Measurements from ENCODE around the gene LIMS2.

Gene LIMS2

DNA sequence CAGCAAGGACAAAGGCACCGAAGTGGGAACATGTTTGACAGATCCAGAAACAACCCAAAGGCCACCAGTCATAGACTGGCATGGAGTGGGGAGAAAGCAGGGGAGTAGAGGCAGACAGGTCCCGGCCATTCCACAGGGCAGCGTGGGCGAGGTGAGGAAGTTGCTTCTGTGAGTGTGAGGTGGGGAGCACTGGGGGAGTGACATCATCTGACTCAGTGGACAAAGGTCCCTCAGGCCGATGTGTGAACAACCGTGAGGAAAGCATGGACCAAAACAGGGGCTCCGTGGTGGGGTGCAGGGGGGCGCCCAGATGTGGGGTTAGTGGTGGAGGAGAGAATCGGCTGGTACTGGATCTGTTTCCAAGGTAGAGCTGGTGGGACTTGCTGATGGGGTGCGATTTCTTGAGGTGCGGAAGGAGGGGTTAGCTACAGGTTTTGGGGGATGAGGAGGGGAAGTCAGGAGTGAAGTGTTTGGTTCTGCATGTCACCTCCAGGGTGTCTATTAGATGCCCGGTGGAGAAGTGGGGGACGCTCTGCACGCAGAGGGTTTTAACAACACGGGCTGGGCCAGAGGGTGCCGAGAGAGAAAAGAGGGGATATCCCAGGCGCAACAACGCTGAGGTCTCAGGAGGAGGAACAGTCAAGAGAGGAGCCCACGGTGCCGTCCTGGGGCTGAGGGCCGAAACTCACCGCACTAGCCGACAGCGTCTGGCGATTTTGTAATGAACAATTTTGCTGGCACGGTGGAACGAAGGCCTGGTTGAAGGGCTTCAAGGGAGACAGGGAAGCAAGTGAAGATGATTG lies 23.4 kb upstream of the LIMS2 start:
- Histone ChIP-seq H3K9me3 (ENCODE audit: insufficient read depth, low read depth, low read length) (no peaks in the 10 kb centered on the region), H3K4me1 (ENCODE audit: insufficient read depth, low read length) (peaks cover 16% of the 10 kb centered on the region), H3K36me3 (ENCODE audit: insufficient read depth, low read length) (no peaks in the 10 kb centered on the region), H3K9ac (ENCODE audit: low read depth, low read length) (no peak overlapping the region), H3K27ac (ENCODE audit: low read depth, low read length) (no peak overlapping the region), H3K4me3 (ENCODE audit: low read length) (no peak overlapping the region), H3K27me3 (ENCODE audit: insufficient read depth, low read length) (peaks cover 3% of the 10 kb centered on the region; the same call in 1 of the 2 replicates)
- 95% methylated on average over 27 of the region's 27 CpGs for WGBS

DNA sequence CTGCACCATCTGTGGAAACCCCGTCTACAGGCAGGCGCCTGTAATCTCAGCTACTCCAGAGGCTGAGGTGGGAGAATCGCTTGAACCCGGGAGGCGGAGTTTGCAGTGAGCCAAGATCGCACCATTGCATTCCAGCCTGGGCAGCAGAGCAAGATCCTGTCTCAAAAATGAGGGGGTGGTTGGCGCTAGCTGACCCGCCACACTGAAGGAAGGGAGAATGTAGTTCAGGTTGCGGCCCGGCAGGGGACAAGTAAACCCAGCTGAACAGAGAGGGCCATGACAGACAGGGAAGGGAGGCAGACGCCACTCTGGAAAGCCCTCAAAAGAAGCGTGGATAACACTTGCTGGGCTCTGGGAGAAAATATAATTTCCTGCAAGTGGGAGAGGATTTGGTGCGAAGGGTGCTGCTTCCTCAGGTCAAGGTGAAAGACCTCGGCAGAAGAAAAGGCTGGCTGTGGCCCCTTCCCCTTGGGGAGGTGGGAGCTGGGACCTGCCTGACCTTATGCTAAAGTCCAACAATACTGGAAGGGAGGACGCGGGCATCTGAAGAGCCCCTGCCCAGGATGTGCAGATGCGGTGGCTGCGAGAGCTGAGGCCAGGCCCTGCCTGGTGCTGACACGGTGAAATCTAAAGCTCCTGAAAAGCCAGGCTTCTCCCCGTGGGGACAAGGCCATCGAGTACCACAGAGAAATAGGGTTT lies 22.3 kb upstream of the LIMS2 start:
- Histone ChIP-seq H3K9me3 (ENCODE audit: insufficient read depth, low read depth, low read length) (no peaks in the 10 kb centered on the region), H3K4me3 (ENCODE audit: low read length) (no peak overlapping the region), H3K9ac (ENCODE audit: low read depth, low read length) (no peak overlapping the region), H3K36me3 (ENCODE audit: insufficient read depth, low read length) (no peaks in the 10 kb centered on the region), H3K27ac (ENCODE audit: low read depth, low read length) (no peak overlapping the region), H3K4me1 (ENCODE audit: insufficient read depth, low read length) (peaks cover 15% of the 10 kb centered on the region), H3K27me3 (ENCODE audit: insufficient read depth, low read length) (peaks cover 3% of the 10 kb centered on the region; the same call in 1 of the 2 replicates)
- whole genome bisulfite sequencing: 94% methylated on average over 21 of the region's 21 CpGs

DNA sequence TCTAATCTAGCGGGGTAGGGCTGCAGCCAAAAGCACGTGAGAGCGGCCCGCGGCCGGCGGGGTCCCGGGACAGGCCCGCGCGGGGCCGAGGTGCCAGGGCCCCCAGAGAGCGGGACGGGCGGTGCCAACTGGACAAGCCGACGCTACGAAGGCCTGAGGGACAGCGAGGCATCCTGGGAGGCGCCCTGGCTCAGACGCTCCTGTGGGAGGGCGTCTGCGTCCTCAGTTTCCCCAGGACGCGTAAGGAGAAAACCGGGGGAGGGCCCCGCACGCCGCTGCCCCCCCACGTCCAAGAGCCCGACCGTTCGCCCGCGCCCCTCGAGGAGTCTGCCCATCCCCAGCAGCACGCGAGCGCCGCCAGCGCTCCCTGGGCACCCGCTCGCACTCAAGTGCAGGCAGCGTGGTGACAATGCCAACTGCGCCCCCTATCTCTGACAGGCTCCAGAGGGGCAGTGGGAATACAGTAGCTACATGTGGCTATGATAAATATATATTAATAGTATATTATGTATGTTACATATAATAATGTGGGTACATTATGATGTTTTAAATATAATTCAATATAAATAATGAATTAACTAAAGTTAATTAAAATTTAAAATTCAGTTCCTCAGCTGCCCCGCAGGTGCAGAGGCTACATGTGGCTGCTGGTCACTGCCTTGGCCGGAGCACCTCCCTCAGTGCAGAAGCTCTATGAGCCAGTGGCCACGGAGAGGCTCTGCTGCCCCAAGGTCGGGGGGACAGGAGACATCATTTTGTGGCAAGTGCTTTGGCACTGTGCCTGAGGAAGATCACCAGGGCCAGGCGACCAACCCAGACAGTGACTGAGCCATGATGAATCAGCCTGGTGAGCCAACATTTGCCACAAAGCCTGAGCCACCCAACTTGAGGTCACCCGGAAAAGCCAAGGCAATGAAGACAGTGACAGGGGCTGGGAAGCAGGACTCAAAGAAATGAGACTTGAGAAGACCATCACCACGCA lies 20.5 kb upstream of the LIMS2 start:
- Histone ChIP-seq H3K4me3 (ENCODE audit: low read length) (no peak overlapping the region), H3K27me3 (ENCODE audit: insufficient read depth, low read length) (peaks cover 3% of the 10 kb centered on the region; the same call in 1 of the 2 replicates), H3K36me3 (ENCODE audit: insufficient read depth, low read length) (no peaks in the 10 kb centered on the region), H3K9me3 (ENCODE audit: insufficient read depth, low read depth, low read length) (peaks cover 11% of the 10 kb centered on the region), H3K27ac (ENCODE audit: low read depth, low read length) (no peak overlapping the region), H3K4me1 (ENCODE audit: insufficient read depth, low read length) (peaks cover 8% of the 10 kb centered on the region), H3K9ac (ENCODE audit: low read depth, low read length) (no peak overlapping the region)
- WGBS: 92% methylated on average over 52 of the region's 52 CpGs

DNA sequence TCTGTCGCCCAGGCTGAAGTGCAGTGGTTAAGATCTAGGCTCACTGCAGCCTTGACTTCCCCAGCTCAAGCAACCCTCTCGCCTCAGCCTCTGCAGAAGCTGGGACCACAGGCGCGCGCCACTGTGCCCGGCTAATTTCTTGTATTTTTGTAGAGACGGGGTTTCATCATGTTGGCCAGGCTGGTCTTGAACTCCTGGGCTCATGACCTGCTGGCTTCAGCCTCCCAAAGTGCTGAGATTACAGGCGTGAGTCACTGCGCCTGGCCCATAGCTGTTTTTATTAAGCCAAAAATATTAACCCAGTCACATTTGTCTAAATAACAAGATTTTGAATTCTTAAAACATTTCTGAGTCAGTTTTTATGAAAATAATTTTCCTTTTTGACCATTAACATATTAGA lies 19.7 kb upstream of the LIMS2 start:
- Histone ChIP-seq H3K4me3 (ENCODE audit: low read length) (no peak overlapping the region), H3K9me3 (ENCODE audit: insufficient read depth, low read depth, low read length) (peaks cover 19% of the 10 kb centered on the region), H3K27ac (ENCODE audit: low read depth, low read length) (no peak overlapping the region), H3K4me1 (ENCODE audit: insufficient read depth, low read length) (peaks cover under 1% of the 10 kb centered on the region; the same call in 1 of the 2 replicates), H3K36me3 (ENCODE audit: insufficient read depth, low read length) (no peaks in the 10 kb centered on the region), H3K27me3 (ENCODE audit: insufficient read depth, low read length) (peaks cover 3% of the 10 kb centered on the region; the same call in 1 of the 2 replicates), H3K9ac (ENCODE audit: low read depth, low read length) (no peak overlapping the region)
- 97% methylated on average over 9 of the region's 9 CpGs for WGBS

DNA sequence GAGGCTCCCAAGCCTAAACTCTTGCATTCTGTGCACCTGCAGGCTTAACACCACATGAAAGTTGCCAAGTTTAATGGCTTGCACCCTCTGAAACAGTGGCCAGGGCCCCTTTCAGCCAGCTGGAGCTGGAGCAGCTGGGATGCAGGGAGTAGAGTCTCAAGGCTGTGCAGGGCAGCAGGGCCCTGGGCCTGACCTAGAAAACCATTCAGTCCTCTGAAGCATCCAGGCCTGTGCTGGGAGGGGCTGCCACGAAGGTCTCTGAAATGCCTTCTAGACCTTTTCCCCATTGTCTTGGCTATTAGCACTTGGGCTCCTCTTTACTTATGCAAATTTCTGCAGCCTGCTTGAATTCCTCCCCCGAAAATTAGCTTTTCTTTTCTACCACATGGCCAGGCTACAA lies 15.4 kb upstream of the LIMS2 start:
- Histone ChIP-seq H3K36me3 (ENCODE audit: insufficient read depth, low read length) (no peaks in the 10 kb centered on the region), H3K4me1 (ENCODE audit: insufficient read depth, low read length) (no peaks in the 10 kb centered on the region), H3K4me3 (ENCODE audit: low read length) (no peak overlapping the region), H3K9me3 (ENCODE audit: insufficient read depth, low read depth, low read length) (peaks cover 31% of the 10 kb centered on the region), H3K27me3 (ENCODE audit: insufficient read depth, low read length) (peaks cover 3% of the 10 kb centered on the region; the same call in 1 of the 2 replicates), H3K9ac (ENCODE audit: low read depth, low read length) (no peak overlapping the region), H3K27ac (ENCODE audit: low read depth, low read length) (no peak overlapping the region)
- WGBS: 71% methylated on average over 2 of the region's 2 CpGs

DNA sequence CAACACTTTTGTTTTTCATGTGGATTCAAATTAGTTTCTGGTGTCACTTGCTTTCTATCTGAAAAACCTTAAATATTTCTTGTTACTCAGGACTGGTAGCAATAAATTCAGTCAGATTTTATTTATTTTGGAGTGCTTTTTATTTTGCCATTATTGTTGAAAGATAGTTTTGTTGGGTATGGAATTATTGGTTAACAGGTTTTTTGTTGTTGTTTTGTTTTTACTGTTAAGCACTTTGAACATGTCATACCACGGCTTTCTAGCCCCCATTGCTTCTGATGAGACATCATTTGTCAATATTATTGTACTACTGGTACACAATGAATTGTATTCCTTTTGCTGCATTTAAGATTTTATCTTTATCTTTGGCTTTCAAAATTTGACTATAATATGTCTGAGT lies 13.1 kb upstream of the LIMS2 start:
- Histone ChIP-seq H3K4me1 (ENCODE audit: insufficient read depth, low read length) (no peaks in the 10 kb centered on the region), H3K27me3 (ENCODE audit: insufficient read depth, low read length) (no peaks in the 10 kb centered on the region), H3K36me3 (ENCODE audit: insufficient read depth, low read length) (no peaks in the 10 kb centered on the region), H3K4me3 (ENCODE audit: low read length) (no peak overlapping the region), H3K9me3 (ENCODE audit: insufficient read depth, low read depth, low read length) (peaks cover 31% of the 10 kb centered on the region), H3K27ac (ENCODE audit: low read depth, low read length) (no peak overlapping the region), H3K9ac (ENCODE audit: low read depth, low read length) (no peak overlapping the region)
- 86% methylated on average over 1 of the region's 1 CpG for WGBS

DNA sequence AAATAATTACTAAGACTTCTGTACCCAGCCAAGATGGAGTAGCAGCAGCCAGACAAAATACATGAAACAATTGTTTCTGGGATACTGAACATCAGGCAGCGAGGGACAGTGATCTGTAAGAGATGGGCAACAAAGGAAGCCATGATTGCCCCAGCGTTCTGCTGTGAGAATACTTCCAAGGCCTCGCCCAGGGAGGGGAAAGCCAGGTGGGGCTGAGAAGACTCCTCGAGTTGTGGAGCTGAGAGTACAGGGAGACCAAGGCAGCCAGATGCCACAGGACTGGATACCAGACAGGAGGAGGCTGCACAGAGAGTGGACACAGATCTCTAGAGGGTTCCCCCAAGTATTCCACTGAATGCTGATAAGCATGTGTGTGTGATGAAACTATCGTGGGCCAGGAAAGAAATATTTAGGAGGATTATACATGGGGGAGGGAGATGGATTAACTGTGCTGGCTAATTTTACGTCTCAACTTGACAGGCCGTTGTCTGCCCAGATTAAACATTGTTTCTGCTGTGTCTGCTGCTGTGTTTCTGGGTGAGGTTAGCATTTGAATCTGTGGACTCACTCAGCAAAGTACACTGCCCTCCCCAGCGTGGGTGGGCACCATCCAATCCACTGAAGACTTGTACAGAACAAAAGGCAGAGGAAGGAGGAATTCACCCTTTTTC lies 10.2 kb upstream of the LIMS2 start:
- 83% methylated on average over 8 of the region's 8 CpGs for WGBS
- H3K27me3 ChIP-seq (ENCODE audit: insufficient read depth, low read length): no peaks in the 10 kb centered on the region
- H3K9me3 ChIP-seq (ENCODE audit: insufficient read depth, low read depth, low read length): peaks cover 18% of the 10 kb centered on the region
- no peak overlapping the region for H3K27ac ChIP-seq (ENCODE audit: low read depth, low read length)
- no peaks in the 10 kb centered on the region for H3K36me3 ChIP-seq (ENCODE audit: insufficient read depth, low read length)
- no peaks in the 10 kb centered on the region for H3K4me1 ChIP-seq (ENCODE audit: insufficient read depth, low read length)
- H3K4me3 ChIP-seq (ENCODE audit: low read length): no peak overlapping the region
- H3K9ac ChIP-seq (ENCODE audit: low read depth, low read length): no peak overlapping the region

DNA sequence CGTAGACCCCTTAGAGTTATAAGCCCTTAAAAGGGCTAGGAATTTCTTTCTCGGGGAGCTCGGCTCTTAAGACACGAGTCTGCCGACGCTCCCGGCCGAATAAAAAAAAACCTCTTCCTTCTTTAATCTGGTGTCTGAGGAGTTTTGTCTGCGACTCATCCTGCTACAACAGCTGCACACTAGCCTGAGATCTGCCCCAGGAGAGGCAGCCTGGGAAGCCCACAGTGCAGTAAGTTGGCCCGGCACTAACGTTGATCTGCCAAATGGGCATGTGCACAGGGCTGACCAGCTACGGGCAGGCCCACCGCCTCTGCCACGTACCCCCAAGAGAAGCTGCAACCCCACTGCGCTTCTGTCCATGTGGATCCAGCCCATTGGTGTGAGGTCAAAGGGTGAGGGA lies 8.4 kb upstream of the LIMS2 start:
- Histone ChIP-seq H3K4me3 (ENCODE audit: low read length) (no peak overlapping the region), H3K27ac (ENCODE audit: low read depth, low read length) (no peak overlapping the region), H3K9me3 (ENCODE audit: insufficient read depth, low read depth, low read length) (peaks cover 9% of the 10 kb centered on the region; the same call in 1 of the 2 replicates), H3K36me3 (ENCODE audit: insufficient read depth, low read length) (no peaks in the 10 kb centered on the region), H3K4me1 (ENCODE audit: insufficient read depth, low read length) (no peaks in the 10 kb centered on the region), H3K27me3 (ENCODE audit: insufficient read depth, low read length) (peaks cover 3% of the 10 kb centered on the region; the same call in 1 of the 2 replicates), H3K9ac (ENCODE audit: low read depth, low read length) (no peak overlapping the region)
- WGBS: 84% methylated on average over 12 of the region's 15 CpGs

DNA sequence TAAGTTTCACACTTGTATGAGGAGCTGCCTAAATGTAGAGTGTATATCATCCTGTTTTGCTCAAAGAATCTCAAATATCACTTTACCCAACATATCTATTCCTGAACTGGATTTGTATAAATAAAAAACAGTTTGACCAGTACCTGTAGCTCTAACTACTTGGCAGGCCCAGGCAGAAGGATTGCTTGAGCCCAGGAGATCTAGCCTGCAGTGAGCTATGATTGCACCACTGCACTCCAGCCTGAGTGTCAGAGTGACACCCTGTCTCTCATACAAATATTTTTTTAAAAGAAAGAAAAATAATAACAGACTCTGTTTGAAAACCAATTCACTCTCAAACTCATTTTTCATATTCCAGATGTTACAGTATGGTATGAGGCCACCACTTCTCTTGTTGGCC lies 7.7 kb upstream of the LIMS2 start:
- Histone ChIP-seq H3K9me3 (ENCODE audit: insufficient read depth, low read depth, low read length) (0 out of 2 replicates have a peak, but pooled peaks cover 2% of the 10 kb centered on the region), H3K9ac (ENCODE audit: low read depth, low read length) (no peak overlapping the region), H3K36me3 (ENCODE audit: insufficient read depth, low read length) (no peaks in the 10 kb centered on the region), H3K27me3 (ENCODE audit: insufficient read depth, low read length) (peaks cover 10% of the 10 kb centered on the region), H3K4me3 (ENCODE audit: low read length) (no peak overlapping the region), H3K27ac (ENCODE audit: low read depth, low read length) (no peak overlapping the region), H3K4me1 (ENCODE audit: insufficient read depth, low read length) (no peaks in the 10 kb centered on the region)

DNA sequence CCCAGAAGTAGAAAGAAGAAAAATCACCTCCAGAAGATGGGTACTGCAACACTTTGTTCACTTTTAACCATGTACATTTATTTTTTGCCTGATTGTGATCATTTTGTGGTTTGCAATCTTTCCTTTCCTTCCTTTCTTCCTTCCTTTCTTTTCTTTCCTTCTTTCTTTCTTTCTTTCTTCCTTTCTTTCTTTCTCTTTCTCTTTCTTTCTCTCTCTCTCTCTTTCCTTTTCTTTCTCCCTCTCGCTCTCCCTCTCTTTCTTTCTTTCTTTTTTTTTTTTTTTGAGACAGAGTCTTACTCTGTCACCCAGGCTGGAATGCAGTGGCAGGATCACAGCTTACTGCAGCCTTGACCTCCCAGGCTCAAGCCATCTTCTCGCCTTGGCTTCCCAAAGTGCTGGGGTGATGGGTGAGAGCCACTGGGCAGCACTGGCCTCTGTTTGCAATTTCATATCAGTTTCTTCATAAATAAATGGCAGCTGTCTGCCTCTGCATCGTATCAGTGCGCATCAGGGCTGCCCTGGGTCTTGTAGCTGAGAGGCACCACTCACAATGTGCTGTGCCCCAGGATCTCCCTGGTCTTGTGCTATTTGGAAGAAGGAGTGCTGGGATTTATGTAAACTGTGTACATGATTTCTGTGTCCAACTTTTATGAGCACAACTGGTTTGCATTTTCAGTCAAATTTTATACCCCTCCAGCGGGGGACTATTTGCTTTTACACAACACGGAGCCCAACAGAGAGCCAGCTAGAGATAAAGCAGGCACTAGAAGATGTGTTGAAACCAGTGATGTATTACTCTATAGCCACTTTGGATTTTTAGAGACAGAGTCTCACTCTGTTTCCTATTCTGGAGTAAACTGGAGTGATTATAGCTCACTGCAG lies 6.9 kb upstream of the LIMS2 start:
- H3K4me3 ChIP-seq (ENCODE audit: low read length): no peak overlapping the region
- no peak overlapping the region for H3K27ac ChIP-seq (ENCODE audit: low read depth, low read length)
- H3K9ac ChIP-seq (ENCODE audit: low read depth, low read length): no peak overlapping the region
- H3K9me3 ChIP-seq (ENCODE audit: insufficient read depth, low read depth, low read length): no peaks in the 10 kb centered on the region
- 93% methylated on average over 6 of the region's 6 CpGs for WGBS
- H3K27me3 ChIP-seq (ENCODE audit: insufficient read depth, low read length): peaks cover 18% of the 10 kb centered on the region
- no peaks in the 10 kb centered on the region for H3K4me1 ChIP-seq (ENCODE audit: insufficient read depth, low read length)
- no peaks in the 10 kb centered on the region for H3K36me3 ChIP-seq (ENCODE audit: insufficient read depth, low read length)

Data from HUES64 (cell line).